NCI-H1092 (cell line): ENCODE data around the gene TESK1.

ENCODE experiments used
- DNase-seq: peaks from one replicate; lab custom pipeline; 2025; lab: John Stamatoyannopoulos, UW

Gene TESK1

DNA sequence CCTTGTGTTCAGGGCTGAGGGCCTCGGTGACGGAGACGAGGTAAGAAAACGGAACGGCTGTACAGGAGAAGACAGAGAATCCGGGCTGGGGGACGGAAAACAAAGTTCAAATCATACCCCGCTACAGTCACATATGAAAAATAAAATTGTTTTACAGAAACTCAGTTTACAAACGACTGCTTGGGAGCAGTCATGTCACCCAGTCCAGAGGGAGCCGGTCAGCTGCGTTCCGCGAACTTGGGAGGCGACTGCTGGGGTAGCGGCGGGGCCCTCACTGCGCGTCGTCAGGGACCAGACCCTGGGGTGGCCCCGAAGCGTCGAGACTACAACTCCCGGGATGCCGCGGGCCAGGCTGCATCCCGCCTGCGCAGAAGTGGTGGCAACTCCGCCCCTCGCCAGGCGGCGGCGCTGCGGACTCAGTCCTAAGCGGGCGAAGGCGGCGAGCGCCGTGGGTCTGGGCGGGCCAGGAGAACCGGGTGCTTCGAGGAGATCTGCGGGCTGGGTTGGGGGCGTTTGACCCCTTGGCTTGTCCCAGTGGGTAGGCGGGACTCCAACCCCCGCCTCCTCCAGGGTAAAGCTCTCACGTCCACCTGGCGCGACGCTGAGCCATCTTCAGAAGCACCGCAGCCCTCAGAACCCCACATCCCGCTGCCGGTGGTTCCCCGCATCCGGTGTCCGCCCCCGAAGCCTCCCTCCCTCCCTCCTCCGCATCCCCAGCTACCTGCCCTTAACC lies 41.6 kb downstream of the TESK1 start:
- peak; percentile 85 for DNase-seq

DNA sequence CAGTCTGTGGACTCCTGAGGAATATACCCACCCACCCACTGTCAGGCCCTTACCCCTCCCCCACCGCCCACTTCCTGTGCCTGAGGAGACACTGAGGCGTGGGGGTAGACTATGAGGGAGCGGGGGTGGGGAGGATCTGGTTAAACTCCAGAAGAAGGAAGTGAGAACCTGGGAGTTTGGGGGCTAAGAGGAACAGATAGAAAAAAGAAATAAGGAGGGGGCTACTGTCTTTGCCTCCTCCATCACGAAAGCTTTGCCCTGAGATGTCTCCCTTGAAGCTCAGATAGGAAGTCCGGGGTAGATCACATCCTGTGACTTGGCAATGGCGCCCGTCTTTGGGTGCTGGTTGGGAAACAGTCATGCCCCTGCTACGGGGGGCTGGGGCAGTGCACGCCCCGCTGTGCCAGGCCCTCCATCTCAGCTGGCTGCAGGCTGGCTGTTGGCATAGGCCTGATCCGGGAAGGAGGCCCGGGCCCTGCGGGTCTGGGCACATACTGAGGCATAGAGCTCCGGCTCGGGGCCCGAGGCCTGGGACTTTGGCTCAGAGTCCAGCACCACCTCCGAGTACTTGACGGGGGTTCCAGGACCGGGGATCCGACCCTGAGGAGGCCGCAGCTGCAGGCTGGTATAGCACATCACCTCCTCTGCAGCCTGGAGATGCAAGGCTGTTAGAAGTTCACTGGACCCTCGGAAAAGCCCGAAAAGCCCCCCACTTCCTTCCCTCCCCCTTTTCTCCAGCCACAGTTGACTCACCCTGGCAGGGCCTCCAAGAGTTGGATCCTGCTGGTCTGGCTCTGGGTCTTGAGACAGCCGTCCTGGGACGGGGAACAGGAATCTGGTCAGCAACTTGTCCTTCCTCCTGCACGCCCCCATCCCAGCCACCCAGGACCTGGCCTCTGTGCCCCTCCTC lies 44.6 kb downstream of the TESK1 start:
- DNase-seq = no peak

DNA sequence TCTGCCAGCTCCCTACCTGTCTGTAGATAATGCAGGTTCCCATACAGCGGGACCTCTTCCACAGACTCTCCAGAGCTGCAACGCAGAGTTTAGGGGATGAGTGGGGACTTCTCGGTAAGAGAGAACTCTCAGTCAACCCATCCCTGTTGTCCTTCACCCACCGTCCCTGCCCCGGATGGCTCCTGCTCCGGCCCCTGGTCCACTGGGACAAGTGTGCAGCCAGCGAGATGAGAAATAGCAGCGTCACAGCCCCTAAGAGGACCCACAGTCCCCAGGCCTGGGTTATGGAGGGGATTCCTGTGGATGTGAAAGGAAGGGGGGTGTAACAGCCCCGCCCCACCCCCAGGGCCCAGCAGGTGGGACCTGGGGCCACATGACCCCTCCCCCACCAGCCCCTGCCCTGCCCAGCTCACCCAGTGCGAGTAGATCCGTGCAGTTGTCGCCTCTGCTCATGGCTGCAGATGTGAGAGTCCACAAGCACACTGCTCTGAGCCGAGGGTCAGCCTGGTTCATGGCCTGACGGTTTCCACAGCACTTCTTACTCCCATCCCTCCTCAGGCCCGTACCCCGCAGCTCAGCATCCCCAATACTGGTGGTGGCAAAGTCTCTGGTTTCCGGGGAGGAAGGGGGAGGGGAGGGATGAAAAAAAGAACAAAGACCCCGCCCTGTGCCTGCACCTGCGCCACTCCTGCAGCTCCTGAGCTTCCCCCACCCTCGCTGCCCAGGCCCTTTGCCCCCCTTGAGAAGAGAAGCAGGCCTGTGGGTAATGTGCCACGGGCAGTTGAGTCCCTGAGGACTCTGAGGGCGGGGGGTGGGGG lies 45.5 kb downstream of the TESK1 start, which contains the start of gene SIT1:
Gene SIT1 (minus strand): TSS at position 591 of the 818 bp plus-strand sequence. CDS start 78 bp downstream, at position 513.
- no peak for DNase-seq

DNA sequence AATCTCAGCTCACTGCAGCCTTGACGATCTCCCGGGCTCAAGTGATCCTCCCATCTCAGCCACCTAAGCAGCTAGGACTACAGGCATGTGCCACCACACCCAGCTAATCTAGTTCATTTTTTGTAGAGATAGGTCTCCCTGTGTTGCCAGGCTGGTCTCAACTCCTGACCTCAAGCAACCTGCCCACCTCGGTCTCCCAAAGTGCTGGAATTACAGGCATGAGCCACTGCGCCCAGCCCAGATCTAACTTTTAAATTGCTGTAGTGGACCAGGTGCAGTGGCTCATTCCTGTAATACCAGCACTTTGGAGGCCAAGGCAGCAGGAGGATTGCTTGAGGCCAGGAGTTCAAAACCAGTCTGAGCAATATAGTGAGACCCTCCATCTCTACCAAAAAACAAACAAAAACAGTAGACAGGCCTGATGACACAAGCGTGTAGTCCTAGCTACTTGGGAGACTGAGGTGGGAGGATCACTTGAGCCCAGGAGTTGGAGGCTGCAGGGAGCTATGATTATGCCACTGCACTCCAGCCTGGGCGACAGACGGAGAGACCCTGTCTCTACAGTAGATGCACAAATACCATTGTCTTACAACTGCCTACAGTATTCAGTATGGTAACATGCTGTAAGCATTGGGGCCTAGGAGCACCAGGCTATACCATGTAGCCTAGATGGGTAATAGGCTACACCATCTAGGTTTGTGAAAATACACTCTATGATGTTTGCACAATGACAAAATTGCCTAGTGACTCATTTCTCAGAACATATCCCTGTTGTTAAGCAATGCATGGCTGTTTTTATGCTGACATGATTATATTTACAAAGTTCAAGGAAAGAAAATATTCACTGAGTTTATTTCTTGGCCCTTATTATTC lies 47.1 kb downstream of the TESK1 start:
- DNase-seq = no peak

- no peak for DNase-seq
Measured at GRCh38 chr9:35652829-35653209, 47.8 kb downstream of the TESK1 start.

DNA sequence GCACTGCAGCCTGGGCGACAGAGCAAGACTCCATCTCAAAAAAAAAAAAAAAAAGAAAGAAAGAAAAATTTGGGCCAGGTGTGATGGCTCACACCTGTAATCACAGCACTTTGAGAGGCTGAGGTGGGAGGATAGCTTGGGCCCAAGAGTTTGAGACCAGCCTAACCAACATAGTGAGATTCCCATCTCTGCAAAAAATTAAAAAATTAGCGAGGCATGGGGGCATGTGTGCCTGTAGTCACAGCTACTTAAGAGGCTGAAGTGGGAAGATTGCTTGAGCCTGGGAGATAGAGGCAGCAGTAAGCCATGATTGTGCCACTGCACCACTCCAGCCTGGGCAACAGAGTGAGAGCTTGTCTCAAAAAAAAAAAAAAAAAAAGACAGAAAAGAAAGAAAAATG lies 48.5 kb downstream of the TESK1 start:
- no peak for DNase-seq

DNA sequence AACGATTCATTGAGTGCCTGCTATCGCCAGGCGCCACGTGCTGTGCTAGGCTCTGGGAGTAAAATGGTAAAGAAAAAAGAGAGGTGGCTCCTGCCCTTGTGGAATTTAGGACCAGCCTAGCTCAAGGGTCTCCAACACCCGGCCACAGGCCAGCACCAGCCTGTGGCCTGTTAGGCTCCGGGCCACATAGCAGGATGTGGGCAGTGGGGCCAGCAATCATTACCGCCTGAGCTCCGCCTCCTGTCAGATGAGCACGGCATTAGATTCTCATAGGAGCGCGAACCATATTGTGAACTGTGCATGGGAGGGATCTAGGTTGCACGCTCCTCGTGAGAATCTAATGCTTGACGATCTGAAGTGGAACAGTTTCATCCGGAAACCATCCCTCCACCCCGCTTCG lies 51.3 kb downstream of the TESK1 start:
- no peak for DNase-seq

- peak; percentile 54 for DNase-seq
Measured at GRCh38 chr9:35656831-35657545, 51.9 kb downstream of the TESK1 start.

- peak; percentile 99 for DNase-seq
Measured at GRCh38 chr9:35657546-35658136, 52.6 kb downstream of the TESK1 start, which contains the start of gene RMRP. Gene RMRP (minus strand): TSS chr9:35658019.

DNA sequence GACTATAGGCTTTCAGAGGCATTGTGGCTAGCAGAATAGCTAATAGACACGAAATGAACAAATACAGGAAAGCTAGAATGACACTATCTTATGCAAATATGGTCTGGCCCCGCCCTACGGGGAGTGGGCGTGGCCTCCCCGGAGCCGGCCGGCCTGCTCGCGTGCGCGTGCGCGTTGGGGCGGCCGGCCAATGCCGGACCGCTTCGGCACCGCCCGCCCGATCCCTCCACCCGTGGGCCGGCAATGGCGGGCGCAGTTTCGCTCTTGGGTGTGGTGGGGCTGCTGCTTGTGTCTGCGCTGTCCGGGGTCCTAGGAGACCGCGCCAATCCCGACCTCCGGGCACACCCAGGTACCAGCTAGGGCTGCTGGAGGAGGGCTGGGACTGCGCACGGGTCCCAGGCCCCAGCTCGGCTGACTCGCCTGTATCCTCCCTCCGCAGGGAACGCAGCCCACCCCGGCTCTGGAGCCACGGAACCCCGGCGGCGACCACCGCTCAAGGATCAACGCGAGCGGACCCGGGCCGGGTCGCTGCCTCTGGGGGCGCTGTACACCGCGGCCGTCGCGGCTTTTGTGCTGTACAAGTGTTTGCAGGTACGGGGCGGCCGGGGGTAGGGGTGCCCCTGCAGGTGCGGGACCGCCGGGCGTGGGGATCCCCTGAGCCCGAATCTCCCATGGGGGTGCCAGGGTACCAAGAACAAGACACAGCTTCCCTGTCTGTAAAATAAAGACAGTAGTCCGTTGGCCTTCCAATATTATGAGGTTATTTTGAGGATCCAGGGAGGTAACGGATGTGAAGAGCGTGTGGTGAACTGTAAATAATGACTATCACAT lies 53.3 kb downstream of the TESK1 start, which contains the start of gene CCDC107:
Gene CCDC107 (plus strand): TSS at position 156 of the 831 bp plus-strand sequence. CDS start 88 bp downstream, at position 244.
- DNase-seq = peak; percentile 84

DNA sequence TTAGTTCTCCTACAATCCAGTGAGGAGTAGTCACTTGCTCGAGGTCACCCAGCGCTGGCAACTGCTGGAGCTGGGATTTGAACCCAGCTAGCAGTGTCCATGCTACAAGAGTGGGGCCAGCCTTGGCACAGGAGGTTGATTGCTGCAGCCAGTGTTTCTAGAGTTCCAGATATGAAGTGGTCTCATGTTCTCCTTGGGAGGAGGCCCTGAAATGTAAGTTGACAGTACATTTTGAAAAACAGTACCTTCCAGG lies 53.8 kb downstream of the TESK1 start:
- DNase-seq = no peak

DNA sequence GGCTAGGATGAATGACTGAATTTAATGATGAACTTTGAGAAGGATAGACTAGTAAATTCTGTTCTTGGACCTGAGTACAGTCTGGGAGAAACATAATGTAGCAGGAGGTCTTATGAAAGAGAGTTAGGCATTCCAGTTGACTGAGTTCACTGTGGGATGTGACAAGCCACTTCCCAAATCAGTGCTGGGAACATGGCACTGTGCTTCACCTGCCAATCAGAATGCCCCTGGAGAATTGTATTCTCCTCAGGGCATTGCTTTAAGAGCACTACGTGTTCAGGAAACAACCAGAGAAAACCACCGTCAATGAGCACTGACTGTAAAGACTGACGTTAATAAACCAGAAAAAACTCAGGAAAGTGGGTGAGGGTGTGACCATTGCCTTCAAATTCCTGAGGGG lies 54.3 kb downstream of the TESK1 start:
- DNase-seq = no peak
